HG02885 (cell line): ENCODE measurements around the gene TSKU.
"Not testable (repeated sequence)": the region's sequence is repeated elsewhere in the genome, so short reads cannot be mapped to it uniquely, and the experiment has no call there.

Experiments used
- ATAC-seq: cut with Tn5 transposase; IDR thresholded peaks from one replicate; pipeline ENCODE4 v1.9.1; 2021; ENCODE audit warnings: mild to moderate bottlenecking; ENCODE audit not compliant: unreplicated experiment, poor library complexity

Gene TSKU

DNA sequence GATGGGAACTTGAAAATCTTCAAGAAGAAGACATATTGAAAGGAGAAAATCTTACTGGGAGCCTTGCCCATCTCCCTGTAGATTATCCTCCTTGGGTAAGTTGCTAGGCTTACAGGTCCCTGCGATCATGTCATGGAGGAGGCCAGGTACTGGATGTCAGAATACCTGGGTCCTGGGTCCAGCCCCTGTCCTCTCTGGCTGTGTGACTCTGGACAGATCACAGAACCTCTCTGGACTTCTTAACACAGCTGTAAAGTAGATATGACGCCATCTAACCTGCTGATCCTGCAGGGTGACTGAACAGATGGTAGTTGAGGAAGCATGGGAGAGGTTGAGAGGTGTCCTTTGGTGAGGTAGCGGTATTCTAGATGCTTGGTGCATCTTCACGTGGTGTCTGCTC lies 4.1 kb downstream of the TSKU start:
- no peak for ATAC-seq

DNA sequence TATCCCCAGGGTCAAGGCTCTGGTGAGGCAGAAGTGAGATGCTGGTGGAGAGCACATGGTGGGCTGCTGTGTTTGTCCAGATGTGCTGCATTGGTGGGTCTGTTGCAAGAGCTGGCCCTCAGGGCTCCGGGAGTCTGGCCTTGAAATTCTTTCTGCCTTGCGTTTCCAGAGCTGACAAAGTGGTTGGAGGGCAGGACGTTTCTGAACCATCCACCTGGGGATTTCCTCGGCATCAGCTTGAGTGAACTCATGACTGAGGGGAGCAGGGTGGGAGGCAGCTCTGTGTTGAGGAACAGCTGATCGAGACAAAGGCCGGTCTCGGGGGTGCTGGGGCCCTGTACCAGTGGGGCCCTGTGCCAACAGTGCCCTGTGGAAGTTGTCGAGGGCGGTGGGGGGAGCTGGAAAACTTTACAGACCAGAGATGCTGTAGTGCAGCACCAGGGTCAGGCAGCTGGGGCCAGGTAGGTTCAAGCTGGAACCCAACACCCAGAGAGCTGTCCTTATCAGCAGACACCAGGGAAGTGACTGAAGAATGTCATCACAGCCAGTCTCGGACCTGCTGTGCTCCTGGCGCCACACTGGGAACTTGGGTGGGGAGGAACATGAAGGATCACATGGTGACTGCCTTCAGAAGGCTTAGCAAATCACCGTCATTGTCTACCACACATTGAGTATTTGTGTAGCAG lies 4.9 kb downstream of the TSKU start:
- no peak for ATAC-seq

DNA sequence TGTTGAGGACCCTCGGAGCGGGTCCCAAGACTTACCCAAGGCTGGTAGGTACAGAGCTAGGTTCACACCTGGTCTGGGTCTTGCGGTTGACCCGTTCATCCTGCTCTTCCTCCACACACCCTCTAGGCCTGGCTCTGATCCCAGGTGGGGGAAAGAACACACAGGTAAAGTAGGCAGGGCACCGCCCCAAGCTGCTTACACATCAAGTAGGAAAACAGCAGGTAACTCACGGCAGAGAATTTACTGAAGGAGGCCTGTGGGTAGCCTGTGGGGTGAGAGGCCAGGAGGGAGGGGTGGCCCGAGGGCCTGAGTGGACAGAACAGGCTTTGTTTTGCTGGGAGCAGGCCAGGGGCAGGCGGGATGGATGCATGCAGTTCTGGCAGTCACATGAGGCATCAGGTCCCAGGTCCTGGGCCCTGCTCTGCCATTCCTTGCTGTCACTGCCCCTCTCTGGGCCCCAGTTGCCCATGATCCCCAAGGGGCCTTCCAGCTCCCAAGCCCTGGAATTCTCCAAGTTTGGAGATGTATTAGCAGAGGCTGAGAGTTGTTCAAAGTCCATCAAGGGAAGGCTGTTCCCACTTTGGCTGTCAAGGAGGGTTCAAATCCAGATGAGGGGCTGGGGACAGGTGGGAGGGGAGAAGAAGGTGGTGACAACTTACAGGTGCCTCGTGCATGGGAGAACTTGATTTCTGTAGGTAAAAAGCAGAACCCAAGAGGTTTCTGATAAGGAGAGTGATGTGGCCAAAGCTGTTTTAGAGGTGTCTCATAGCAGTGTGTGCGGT lies 5.7 kb downstream of the TSKU start:
- ATAC-seq: no peak

GRCh38 chr11:76789443-76789719 lies 6.2 kb downstream of the TSKU start:
- no peak for ATAC-seq

GRCh38 chr11:76790251-76790650 lies 7.1 kb downstream of the TSKU start:
- ATAC-seq: no peak

DNA sequence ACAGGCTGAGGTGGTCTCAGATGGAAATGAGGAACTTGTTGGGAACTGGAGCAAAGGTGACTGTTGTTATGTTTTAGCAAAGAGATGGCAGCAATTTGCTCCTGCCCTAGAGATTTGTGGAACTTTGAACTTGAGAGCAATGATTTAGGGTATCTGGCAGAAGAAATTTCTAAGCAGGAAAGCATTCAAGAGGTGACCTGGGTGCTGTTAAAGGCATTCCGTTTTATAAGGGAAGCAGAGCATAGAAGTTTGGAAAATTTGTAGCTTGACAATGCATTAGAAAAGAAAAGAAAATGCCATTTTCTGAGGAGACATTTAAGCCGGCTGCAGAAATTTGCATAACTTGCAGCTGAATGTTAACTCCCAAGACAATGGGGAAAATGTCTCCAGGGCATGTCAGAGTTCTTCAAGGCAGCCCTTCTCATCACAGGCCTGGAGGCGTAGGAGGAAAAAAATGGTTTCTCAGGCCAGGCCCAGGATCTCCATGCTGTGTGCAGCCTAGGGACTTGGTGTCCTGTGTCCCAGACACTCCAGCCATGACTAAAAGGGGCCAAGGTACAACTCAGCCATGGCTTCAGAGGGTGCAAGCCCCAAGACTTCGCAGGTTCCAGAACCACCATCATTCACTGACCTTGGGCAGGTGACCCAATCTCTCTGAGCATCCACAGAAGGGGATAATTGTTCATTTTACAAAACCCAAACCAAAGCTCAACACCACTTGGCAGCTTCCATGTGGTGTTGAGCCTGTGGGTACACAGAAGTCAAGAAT lies 8.0 kb downstream of the TSKU start:
- ATAC-seq: not testable (repeated sequence)

- no peak for ATAC-seq
Observed at GRCh38 chr11:76791861-76792260, 8.7 kb downstream of the TSKU start.

- no peak for ATAC-seq
Observed at GRCh38 chr11:76792505-76793264, 9.5 kb downstream of the TSKU start.

DNA sequence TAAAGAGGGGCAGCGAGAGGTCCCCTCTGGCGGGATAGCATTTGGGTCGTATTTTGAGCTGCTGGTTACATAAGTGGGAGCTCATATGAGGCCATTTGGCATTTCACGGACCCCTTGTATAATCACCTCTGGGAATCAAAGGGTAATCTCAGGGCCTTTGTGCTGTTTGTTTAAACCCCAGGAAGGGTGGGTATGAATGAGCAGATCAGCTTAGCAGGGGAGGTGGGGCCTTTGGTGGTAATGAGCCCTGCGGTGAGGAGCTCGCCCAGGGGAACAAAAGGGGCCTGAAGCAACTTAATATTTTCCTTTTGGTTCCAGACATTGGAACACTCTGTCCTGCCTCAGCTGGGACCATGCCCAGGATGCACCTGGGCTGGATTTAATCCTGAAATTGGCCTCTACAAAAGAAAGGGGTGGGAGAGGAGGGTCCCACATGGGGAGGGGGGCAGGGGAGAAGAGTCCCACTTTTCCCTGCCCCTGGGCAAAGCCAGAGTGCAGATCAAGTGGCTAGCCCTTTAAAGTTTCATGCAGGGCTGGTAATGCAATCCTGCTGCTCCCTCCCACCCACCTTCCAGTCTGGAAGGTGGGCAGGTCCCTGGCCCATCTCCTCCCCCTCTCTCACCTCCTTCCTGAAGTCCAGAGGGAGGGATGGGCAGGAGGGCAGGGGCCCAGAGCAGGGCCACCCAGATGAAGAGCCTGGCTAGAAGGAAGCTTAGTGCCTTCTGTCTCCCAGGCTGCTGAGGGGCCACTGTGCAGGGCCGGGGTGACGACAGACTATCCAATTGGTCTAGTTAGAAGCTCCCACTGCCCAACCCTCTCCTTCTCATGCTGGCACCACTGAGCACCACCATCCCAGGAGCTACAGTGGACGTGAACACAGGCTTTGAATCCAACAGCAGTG lies 10.5 kb downstream of the TSKU start:
- no peak for ATAC-seq

DNA sequence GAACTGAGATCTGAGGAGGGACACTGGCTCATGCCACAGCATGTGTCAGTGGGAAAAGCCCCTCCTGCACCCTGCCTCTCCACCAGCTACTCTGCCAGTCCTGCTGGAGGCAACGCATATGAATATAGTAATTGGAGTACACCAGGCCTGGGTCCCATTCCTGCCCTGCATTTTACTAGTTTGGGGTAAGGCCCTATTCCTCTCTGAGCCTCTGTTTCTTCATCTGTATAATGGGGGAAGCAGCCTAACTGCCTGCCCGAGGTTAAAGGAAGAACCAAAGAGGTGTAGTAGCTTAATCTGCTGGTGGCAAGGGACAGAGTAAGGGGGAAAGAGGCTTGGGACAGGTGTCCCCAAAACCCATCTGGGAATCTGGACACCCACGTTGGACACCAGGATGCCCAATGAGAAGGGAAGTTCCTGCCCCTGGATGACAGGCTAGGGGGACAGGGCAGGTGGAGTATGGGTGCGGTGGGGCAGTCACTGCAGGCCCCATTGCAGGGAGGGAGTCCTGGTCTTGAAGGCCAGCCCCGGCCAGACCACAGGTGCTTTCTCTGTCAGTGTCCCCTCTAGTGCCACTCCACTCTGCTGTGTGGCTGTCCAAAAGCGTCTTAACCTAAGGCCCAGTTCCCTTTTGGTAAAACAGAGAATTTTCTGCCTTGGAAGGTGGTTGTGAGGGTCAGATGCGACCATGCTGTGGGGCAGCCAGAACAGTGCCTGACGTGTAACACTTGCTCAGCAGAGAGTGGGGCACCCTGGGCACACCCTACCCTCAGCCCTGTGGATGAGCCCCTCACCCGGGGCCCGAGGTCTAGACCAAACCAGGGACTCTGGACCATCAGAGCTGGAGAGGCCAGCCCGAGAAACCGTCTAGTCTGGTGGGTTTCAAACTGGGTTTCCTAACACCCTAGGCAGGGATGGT lies 11.5 kb downstream of the TSKU start:
- no peak for ATAC-seq

- ATAC-seq: no peak
Observed at GRCh38 chr11:76795290-76795935, 12.3 kb downstream of the TSKU start.

DNA sequence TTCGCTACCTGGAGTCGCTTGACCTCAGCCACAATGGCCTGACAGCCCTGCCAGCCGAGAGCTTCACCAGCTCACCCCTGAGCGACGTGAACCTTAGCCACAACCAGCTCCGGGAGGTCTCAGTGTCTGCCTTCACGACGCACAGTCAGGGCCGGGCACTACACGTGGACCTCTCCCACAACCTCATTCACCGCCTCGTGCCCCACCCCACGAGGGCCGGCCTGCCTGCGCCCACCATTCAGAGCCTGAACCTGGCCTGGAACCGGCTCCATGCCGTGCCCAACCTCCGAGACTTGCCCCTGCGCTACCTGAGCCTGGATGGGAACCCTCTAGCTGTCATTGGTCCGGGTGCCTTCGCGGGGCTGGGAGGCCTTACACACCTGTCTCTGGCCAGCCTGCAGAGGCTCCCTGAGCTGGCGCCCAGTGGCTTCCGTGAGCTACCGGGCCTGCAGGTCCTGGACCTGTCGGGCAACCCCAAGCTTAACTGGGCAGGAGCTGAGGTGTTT lies 12.8 kb downstream of the TSKU start:
- no peak for ATAC-seq

GRCh38 chr11:76796511-76797198 lies 13.5 kb downstream of the TSKU start:
- no peak for ATAC-seq

DNA sequence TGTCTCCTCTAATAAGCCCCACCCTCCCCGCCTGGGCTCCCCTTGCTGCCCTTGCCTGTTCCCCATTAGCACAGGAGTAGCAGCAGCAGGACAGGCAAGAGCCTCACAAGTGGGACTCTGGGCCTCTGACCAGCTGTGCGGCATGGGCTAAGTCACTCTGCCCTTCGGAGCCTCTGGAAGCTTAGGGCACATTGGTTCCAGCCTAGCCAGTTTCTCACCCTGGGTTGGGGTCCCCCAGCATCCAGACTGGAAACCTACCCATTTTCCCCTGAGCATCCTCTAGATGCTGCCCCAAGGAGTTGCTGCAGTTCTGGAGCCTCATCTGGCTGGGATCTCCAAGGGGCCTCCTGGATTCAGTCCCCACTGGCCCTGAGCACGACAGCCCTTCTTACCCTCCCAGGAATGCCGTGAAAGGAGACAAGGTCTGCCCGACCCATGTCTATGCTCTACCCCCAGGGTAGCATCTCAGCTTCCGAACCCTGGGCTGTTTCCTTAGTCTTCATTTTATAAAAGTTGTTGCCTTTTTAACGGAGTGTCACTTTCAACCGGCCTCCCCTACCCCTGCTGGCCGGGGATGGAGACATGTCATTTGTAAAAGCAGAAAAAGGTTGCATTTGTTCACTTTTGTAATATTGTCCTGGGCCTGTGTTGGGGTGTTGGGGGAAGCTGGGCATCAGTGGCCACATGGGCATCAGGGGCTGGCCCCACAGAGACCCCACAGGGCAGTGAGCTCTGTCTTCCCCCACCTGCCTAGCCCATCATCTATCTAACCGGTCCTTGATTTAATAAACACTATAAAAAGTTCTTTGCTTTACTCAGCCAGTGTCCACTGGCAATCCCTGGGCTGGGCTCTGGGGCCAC lies 14.4 kb downstream of the TSKU start:
- ATAC-seq: no peak

DNA sequence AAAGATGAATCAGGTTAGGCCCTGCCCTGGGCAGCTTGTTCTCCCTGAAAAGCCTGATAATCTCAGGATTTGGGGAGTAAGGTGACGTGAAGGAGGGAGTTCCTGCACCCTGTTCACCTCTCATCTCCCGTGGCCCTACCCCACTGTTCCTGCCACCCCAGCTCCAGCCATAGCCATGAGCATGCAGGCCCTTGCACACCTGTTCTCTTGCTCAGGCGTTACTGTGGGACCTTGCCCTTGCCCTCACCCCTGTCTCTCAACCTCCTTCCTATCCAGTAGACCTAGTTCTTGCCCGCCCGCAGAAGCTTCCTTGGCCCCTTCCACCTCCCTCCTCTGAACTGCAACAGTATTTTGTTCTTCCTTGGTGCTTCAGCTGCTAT lies 15.0 kb downstream of the TSKU start:
- ATAC-seq: no peak

- ATAC-seq: no peak
Observed at GRCh38 chr11:76798671-76799065, 15.5 kb downstream of the TSKU start.
